HepG2 (cell line): ENCODE results near the gene PRRC2A. TPM values are rescaled to one million over a fixed set of nuclear protein-coding genes. Genes with fewer than 3 reads are reported as not detected.

Source experiments
- ATAC-seq: fragments of 200-7000 bp; cut with Tn5 transposase; 3 replicates; pipeline ENCODE4 v1.9.1; 2020; ENCODE audit warnings: mild to moderate bottlenecking, moderate library complexity
- BruUV-seq: library from RNA; stranded (reverse); fragments of 400-500 nt; replicated peaks from 2 replicates; lab custom pipeline; 2021; lab: Mats Ljungman, UMichigan
- CTCF ChIA-PET: fragments of 300-600 bp; formaldehyde crosslinking; extraction: SDS; loops from one replicate; lab custom pipeline; 2021; ENCODE audit warnings: low total read pairs, inconsistent platforms, low intra/inter-chr PET ratio; lab: Yijun Ruan, JAX
- POLR2A ChIA-PET: fragments of 350-600 bp; sonication (Branson Sonifier 250); formaldehyde crosslinking; loops from one replicate; lab custom pipeline; 2020; ENCODE audit warnings: antibody characterized with exemption, inconsistent platforms; lab: Yijun Ruan, JAX
- DNase-seq: peaks from one replicate; pipeline ENCODE4 v3.0.0-alpha.2; 2015; ENCODE audit warnings: low spot score
- FAIRE-seq: peaks from 3 replicates; lab custom pipeline; 2011; peaks lifted over from hg19 to GRCh38; lab: Jason Lieb, UNC
- H2AFZ ChIP-seq: one replicate; pipeline ENCODE4 v1.6.1; 2011; ENCODE audit warnings: low read length, inconsistent platforms
- H3K27ac ChIP-seq: fragments of 300-600 bp; 3 replicates; pipeline ENCODE4 v1.8.0; 2011; ENCODE audit warnings: mixed run types, mild to moderate bottlenecking, mixed read lengths, low read length, inconsistent platforms; ENCODE audit not compliant: insufficient read depth; ENCODE audit errors: extremely low read length
- H3K27me3 ChIP-seq, 2 experiments: fragments of 200-600 bp in 1 of 2; 2 replicates in 1 of 2; 3 replicates in 1 of 2; pipeline versions ENCODE4 v1.6.0 to v1.8.0; 2011; ENCODE audit warnings: low read length in 2 of 2, mild to moderate bottlenecking in 2 of 2, moderate library complexity in 2 of 2, inconsistent platforms in 1 of 2; ENCODE audit not compliant: insufficient read depth in 2 of 2, control insufficient read depth in 1 of 2
- H3K36me3 ChIP-seq, 2 experiments: fragments of 200-600 bp in 1 of 2; replicated peaks in 1 of 2; 2 replicates in 1 of 2; 3 replicates in 1 of 2; pipeline versions ENCODE4 v1.5.1 to v1.8.0; 2011; ENCODE audit warnings: low read length in 2 of 2, inconsistent platforms in 1 of 2; ENCODE audit not compliant: insufficient read depth in 2 of 2, control insufficient read depth in 1 of 2
- H3K4me1 ChIP-seq: 2 replicates; pipeline ENCODE4 v1.5.1; 2012; ENCODE audit warnings: low read length, inconsistent platforms; ENCODE audit not compliant: insufficient read depth
- H3K4me2 ChIP-seq: 2 replicates; pipeline ENCODE4 v1.6.0; 2011; ENCODE audit warnings: low read depth, low read length, inconsistent platforms
- H3K4me3 ChIP-seq, 3 experiments: fragments of 200-600 bp in 1 of 3; sonication (generic), shearing (Covaris generic) in 1 of 3; replicated peaks in 1 of 3; 2 replicates each; pipeline ENCODE4 v1.5.1; 2011 to 2016; ENCODE audit warnings: low read length in 3 of 3, inconsistent platforms in 2 of 3, low read depth in 2 of 3, mild to moderate bottlenecking in 2 of 3, control low read depth in 1 of 3, mixed read lengths in 1 of 3; ENCODE audit not compliant: insufficient read depth in 1 of 3
- H3K79me2 ChIP-seq: one replicate; pipeline ENCODE4 v1.6.1; 2011; ENCODE audit warnings: low read length, inconsistent platforms; ENCODE audit not compliant: insufficient read depth
- H3K9ac ChIP-seq: 2 replicates; pipeline ENCODE4 v1.6.0; 2011; ENCODE audit warnings: mild to moderate bottlenecking, low read depth, low read length, inconsistent platforms; ENCODE audit not compliant: insufficient read depth
- H3K9me3 ChIP-seq: 2 replicates; pipeline ENCODE4 v1.5.1; 2012; ENCODE audit warnings: mild to moderate bottlenecking, low read length
- H4K20me1 ChIP-seq: 2 replicates; pipeline ENCODE4 v1.6.0; 2011; ENCODE audit warnings: inconsistent platforms, mild to moderate bottlenecking, low read length, moderate library complexity; ENCODE audit not compliant: insufficient read depth
- DPF2 ChIP-seq: sonication (generic); formaldehyde crosslinking; IDR thresholded peaks from 2 replicates; pipeline ENCODE4 v1.4.0; 2020; ENCODE audit warnings: mild to moderate bottlenecking, low read depth, missing genetic modification reagents, borderline replicate concordance
- HOXA9 ChIP-seq: sonication (generic); formaldehyde crosslinking; IDR thresholded peaks from 2 replicates; pipeline ENCODE4 v1.8.1; 2022; ENCODE audit warnings: missing genetic modification reagents, mild to moderate bottlenecking, moderate library complexity, borderline replicate concordance
- SP4 ChIP-seq: sonication (generic); formaldehyde crosslinking; IDR thresholded peaks from 2 replicates; pipeline ENCODE4 v1.8.1; 2023; ENCODE audit warnings: mild to moderate bottlenecking, missing genetic modification reagents
- ZNF367 ChIP-seq: sonication (generic); formaldehyde crosslinking; IDR thresholded peaks from 2 replicates; pipeline ENCODE4 v1.4.0; 2020; ENCODE audit warnings: missing genetic modification reagents, borderline replicate concordance
- ZNF382 ChIP-seq: sonication (generic); formaldehyde crosslinking; IDR thresholded peaks from 2 replicates; pipeline ENCODE4 v1.5.0; 2020; ENCODE audit warnings: missing genetic modification reagents, mild to moderate bottlenecking, borderline replicate concordance
- ZNF564 ChIP-seq: sonication (generic); formaldehyde crosslinking; IDR thresholded peaks from 2 replicates; pipeline ENCODE4 v1.8.1; 2023; ENCODE audit warnings: mild to moderate bottlenecking, missing genetic modification reagents
- WGBS: methylation state at CpG from one replicate; pipeline ENCODE4 v1.1.6; 2017; ENCODE audit warnings: low lambda C conversion rate; 5-methylcytosine and 5-hydroxymethylcytosine counted together
- in situ Hi-C: cut with HindIII; loops from 2 replicates; pipeline ENCODE4 v1.10.0; 2017; ENCODE audit warnings: low pct_unique_long_range_greater_than_20kb; ENCODE audit not compliant: extremely low pct_ligation_motif_present
- intact Hi-C: fragments of 100-400 bp; cut with micrococcal nuclease; formaldehyde crosslinking; loops from one replicate; pipeline ENCODE4 v1.10.0; 2022; ENCODE audit not compliant: unreplicated experiment
- polyA plus RNA-seq, 8 experiments: library from polyadenylated mRNA; depleted of rRNA in 3 of 8; stranded (reverse) in 7 of 8; unstranded in 1 of 8; fragments of >200 nt; fragmentation: Illumina TruSeq in 4 of 8; extraction: Trizol in 4 of 8; gene quantifications; 2 replicates each; pipeline versions ENCODE4 v1.2.1 to v1.2.3, GENCODE V29; 2011 to 2016; ENCODE audit warnings: low read depth in 4 of 8, missing spikeins in 1 of 8, mixed read lengths in 1 of 8; ENCODE audit not compliant: insufficient read depth in 1 of 8
- total RNA-seq, 5 experiments: library from RNA; depleted of rRNA; stranded (reverse); fragments of >200 nt; fragmentation: Illumina TruSeq; extraction: Trizol; gene quantifications; 2 replicates each; pipeline ENCODE4 v1.2.3, GENCODE V29; 2016; ENCODE audit warnings: low read depth in 1 of 5
- TF ChIP-seq, protein P1 (sequence below): sonication (generic); formaldehyde crosslinking; IDR thresholded peaks from 2 replicates; pipeline ENCODE4 v1.4.0; 2020; ENCODE audit warnings: missing genetic modification reagents
- TF ChIP-seq, protein P2 (sequence below): sonication (generic); formaldehyde crosslinking; IDR thresholded peaks from 2 replicates; pipeline ENCODE4 v1.5.1; 2020; ENCODE audit warnings: mild to moderate bottlenecking, missing genetic modification reagents
- TF ChIP-seq, protein P3 (sequence below): sonication (generic); formaldehyde crosslinking; IDR thresholded peaks from 2 replicates; pipeline ENCODE4 v1.8.1; 2023; ENCODE audit warnings: mild to moderate bottlenecking, inconsistent platforms, moderate library complexity, missing genetic modification reagents, borderline replicate concordance

PRRC2A gene
- total and polyA plus RNA-seq, 2 of the 13 experiments (the other 11 are each of a cell fraction or from before 2014, with no cell fraction given) = 38.9 to 47.4 TPM

DNA sequence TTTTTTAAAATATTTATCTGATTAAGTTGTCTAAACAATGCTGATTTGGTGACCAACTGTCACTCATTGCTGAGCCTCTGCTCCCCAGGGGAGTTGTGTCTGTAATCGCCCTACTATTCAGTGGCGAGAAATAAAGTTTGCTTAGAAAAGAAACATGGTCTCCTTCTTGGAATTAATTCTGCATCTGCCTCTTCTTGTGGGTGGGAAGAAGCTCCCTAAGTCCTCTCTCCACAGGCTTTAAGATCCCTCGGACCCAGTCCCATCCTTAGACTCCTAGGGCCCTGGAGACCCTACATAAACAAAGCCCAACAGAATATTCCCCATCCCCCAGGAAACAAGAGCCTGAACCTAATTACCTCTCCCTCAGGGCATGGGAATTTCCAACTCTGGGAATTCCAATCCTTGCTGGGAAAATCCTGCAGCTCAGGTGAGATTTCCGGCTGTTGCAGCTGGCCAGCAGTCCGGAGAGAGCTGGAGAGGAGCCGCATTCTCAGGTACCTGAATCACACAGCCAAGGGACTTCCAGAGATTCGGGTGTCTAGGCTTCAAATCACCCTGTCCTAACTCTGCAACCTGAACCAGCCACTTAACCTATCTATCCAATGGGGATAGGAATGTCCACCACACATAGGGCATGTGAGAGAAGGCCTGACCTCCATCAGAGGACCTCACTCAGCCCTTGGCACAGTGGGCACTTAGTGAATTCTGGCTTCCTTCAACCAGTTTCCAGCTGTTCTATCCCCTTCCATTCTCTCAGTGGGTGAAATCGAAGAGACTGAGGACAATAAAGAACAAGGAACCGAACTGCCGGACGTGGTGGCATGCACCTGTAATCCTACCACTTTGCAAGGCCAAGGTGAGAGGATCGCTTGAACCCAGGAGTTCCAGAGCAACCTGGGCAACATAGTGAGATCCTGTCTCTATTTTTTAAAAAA is 42.1 kb upstream of the PRRC2A start (continued):
- TF ChIP-seq, protein P1, sequence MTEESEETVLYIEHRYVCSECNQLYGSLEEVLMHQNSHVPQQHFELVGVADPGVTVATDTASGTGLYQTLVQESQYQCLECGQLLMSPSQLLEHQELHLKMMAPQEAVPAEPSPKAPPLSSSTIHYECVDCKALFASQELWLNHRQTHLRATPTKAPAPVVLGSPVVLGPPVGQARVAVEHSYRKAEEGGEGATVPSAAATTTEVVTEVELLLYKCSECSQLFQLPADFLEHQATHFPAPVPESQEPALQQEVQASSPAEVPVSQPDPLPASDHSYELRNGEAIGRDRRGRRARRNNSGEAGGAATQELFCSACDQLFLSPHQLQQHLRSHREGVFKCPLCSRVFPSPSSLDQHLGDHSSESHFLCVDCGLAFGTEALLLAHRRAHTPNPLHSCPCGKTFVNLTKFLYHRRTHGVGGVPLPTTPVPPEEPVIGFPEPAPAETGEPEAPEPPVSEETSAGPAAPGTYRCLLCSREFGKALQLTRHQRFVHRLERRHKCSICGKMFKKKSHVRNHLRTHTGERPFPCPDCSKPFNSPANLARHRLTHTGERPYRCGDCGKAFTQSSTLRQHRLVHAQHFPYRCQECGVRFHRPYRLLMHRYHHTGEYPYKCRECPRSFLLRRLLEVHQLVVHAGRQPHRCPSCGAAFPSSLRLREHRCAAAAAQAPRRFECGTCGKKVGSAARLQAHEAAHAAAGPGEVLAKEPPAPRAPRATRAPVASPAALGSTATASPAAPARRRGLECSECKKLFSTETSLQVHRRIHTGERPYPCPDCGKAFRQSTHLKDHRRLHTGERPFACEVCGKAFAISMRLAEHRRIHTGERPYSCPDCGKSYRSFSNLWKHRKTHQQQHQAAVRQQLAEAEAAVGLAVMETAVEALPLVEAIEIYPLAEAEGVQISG (CRISPR knock-in tag) = no peak
- TF ChIP-seq, protein P2, sequence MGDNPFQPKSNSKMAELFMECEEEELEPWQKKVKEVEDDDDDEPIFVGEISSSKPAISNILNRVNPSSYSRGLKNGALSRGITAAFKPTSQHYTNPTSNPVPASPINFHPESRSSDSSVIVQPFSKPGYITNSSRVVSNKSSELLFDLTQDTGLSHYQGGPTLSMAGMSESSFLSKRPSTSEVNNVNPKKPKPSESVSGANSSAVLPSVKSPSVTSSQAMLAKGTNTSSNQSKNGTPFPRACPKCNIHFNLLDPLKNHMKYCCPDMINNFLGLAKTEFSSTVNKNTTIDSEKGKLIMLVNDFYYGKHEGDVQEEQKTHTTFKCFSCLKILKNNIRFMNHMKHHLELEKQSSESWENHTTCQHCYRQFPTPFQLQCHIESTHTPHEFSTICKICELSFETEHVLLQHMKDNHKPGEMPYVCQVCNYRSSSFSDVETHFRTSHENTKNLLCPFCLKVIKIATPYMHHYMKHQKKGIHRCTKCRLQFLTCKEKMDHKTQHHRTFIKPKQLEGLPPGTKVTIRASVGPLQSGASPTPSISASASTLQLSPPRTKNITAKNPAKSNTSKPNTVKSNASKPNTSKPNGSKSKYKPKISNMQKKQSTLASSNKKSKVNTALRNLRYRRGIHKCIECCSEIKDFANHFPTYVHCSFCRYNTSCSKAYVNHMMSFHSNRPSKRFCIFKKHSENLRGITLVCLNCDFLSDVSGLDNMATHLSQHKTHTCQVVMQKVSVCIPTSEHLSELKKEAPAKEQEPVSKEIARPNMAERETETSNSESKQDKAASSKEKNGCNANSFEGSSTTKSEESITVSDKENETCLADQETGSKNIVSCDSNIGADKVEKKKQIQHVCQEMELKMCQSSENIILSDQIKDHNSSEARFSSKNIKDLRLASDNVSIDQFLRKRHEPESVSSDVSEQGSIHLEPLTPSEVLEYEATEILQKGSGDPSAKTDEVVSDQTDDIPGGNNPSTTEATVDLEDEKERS = no peak
- TF ChIP-seq SP4 (CRISPR knock-in tag) = no peak

DNA sequence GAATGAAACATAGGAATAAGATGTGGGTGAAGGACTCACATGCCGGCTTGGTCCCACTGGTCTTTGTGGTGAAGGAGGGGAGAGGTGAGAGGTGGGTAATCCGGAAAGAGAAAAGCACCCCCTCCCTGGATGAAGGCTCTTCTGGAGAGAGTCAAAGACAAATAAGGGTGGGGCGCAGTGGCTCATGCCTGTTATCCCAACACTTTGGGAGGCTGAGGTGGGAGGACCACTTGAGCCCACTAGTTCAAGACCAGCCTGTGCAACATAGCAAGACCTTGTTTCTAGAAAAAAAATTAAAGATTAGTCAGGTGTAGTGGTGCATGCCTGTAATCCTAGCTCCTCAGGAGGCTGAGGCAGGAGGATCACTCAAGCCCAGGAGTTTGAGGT is 41.4 kb upstream of the PRRC2A start:
- Histone ChIP-seq H3K27me3 (peaks cover 15 to 83% of the 10 kb centered on the region in 2 experiments), H3K27ac (no peak overlapping the region), H3K9me3 (no peaks in the 10 kb centered on the region), H3K36me3 (no peaks in the 10 kb centered on the region), H3K79me2 (no peaks in the 10 kb centered on the region), H3K4me2 (no peak overlapping the region), H2AFZ (no peak overlapping the region), H3K4me3 (no peak overlapping the region), H3K9ac (no peak overlapping the region), H4K20me1 (no peaks in the 10 kb centered on the region), H3K4me1 (peaks cover 25% of the 10 kb centered on the region)
- 55% methylated on average over 3 of the region's 3 CpGs for WGBS
- TF ChIP-seq, protein P3, sequence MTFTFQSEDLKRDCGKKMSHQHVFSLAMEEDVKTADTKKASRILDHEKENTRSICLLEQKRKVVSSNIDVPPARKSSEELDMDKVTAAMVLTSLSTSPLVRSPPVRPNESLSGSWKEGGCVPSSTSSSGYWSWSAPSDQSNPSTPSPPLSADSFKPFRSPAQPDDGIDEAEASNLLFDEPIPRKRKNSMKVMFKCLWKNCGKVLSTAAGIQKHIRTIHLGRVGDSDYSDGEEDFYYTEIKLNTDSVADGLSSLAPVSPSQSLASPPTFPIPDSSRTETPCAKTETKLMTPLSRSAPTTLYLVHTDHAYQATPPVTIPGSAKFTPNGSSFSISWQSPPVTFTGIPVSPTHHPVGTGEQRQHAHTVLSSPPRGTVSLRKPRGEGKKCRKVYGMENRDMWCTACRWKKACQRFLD (CRISPR knock-in tag) = no peak
- TF ChIP-seq DPF2 (CRISPR knock-in tag) = no peak
- no peak for TF ChIP-seq ZNF382 (CRISPR knock-in tag)
- TF ChIP-seq ZNF367 (CRISPR knock-in tag) = no peak
- TF ChIP-seq ZNF564 (CRISPR knock-in tag) = no peak
- no peak for TF ChIP-seq HOXA9
- POLR2A ChIA-PET = interaction anchor here (1.9 kb wide), 1 partner anchor 19 kb away, joined by 4 read pairs; no protein-coding TSS in a partner anchor
- ATAC-seq = no peak
- DNase-seq = no peak
- CTCF ChIA-PET = no interaction called here
- BruUV-seq = no TSS peak
- intact Hi-C loops (no loop called here), in situ Hi-C loops (no loop called here)
- no peak for FAIRE-seq
